Measurements from ENCODE around the gene OR6Q1. TPM values are rescaled to one million over a fixed set of nuclear protein-coding genes. Genes with fewer than 3 reads are reported as not detected.
"Not testable (repeated sequence)": the region's sequence is repeated elsewhere in the genome, so short reads cannot be mapped to it uniquely, and the experiment has no call there.

The OR6Q1 gene
- total RNA-seq (ENCODE audit: unreplicated experiment): not detected
- long read RNA-seq: 0 reads

- H3K4me1 Mint-ChIP-seq (ENCODE audit: low read depth, unreplicated experiment): no peaks in the 10 kb centered on the region
- no peak for TF ChIP-seq CTCF (IDR thresholded peaks at IDR 0.05; ENCODE audit: partially characterized antibody, unreplicated experiment)
- no peaks in the 10 kb centered on the region for H3K27me3 Mint-ChIP-seq (ENCODE audit: unreplicated experiment)
- no peaks in the 10 kb centered on the region for H3K36me3 Mint-ChIP-seq (ENCODE audit: unreplicated experiment)
- DNase-seq: no peak
- peaks cover 1% of the 10 kb centered on the region for H3K9me3 Mint-ChIP-seq (ENCODE audit: unreplicated experiment)
- no peak within 1 kb of the TSS for H3K4me3 Mint-ChIP-seq (ENCODE audit: unreplicated experiment)
- H3K27ac Mint-ChIP-seq (ENCODE audit: unreplicated experiment): no peak within 1 kb of the TSS
These were observed at the start of gene OR6Q1 for GRCh38 chr11:58030653-58031052. TSS of gene OR6Q1 (plus strand) at chr11:58030953. CDS start at chr11:58030953, 0 bp downstream.

GRCh38 chr11:57981536-57981935 lies 49.2 kb upstream of the OR6Q1 start:
- no peak overlapping the region for H3K4me3 Mint-ChIP-seq (ENCODE audit: unreplicated experiment)
- H3K27me3 Mint-ChIP-seq (ENCODE audit: unreplicated experiment): no peaks in the 10 kb centered on the region
- DNase-seq: no peak
- no peaks in the 10 kb centered on the region for H3K4me1 Mint-ChIP-seq (ENCODE audit: low read depth, unreplicated experiment)
- no peak overlapping the region for H3K27ac Mint-ChIP-seq (ENCODE audit: unreplicated experiment)
- H3K36me3 Mint-ChIP-seq (ENCODE audit: unreplicated experiment): no peaks in the 10 kb centered on the region
- no peak for TF ChIP-seq CTCF (IDR thresholded peaks at IDR 0.05; ENCODE audit: partially characterized antibody, unreplicated experiment)
- no peaks in the 10 kb centered on the region for H3K9me3 Mint-ChIP-seq (ENCODE audit: unreplicated experiment)

GRCh38 chr11:57982776-57983175 lies 48.0 kb upstream of the OR6Q1 start:
- no peaks in the 10 kb centered on the region for H3K9me3 Mint-ChIP-seq (ENCODE audit: unreplicated experiment)
- no peak for TF ChIP-seq CTCF (IDR thresholded peaks at IDR 0.05; ENCODE audit: partially characterized antibody, unreplicated experiment)
- H3K27ac Mint-ChIP-seq (ENCODE audit: unreplicated experiment): no peak overlapping the region
- H3K4me3 Mint-ChIP-seq (ENCODE audit: unreplicated experiment): no peak overlapping the region
- no peaks in the 10 kb centered on the region for H3K4me1 Mint-ChIP-seq (ENCODE audit: low read depth, unreplicated experiment)
- no peaks in the 10 kb centered on the region for H3K27me3 Mint-ChIP-seq (ENCODE audit: unreplicated experiment)
- H3K36me3 Mint-ChIP-seq (ENCODE audit: unreplicated experiment): no peaks in the 10 kb centered on the region
- DNase-seq: no peak

- H3K27ac Mint-ChIP-seq (ENCODE audit: unreplicated experiment): no peak overlapping the region
- DNase-seq: no peak
- no peaks in the 10 kb centered on the region for H3K9me3 Mint-ChIP-seq (ENCODE audit: unreplicated experiment)
- no peaks in the 10 kb centered on the region for H3K36me3 Mint-ChIP-seq (ENCODE audit: unreplicated experiment)
- H3K27me3 Mint-ChIP-seq (ENCODE audit: unreplicated experiment): no peaks in the 10 kb centered on the region
- TF ChIP-seq CTCF (IDR thresholded peaks at IDR 0.05; ENCODE audit: partially characterized antibody, unreplicated experiment): no peak
- H3K4me3 Mint-ChIP-seq (ENCODE audit: unreplicated experiment): no peak overlapping the region
- H3K4me1 Mint-ChIP-seq (ENCODE audit: low read depth, unreplicated experiment): no peaks in the 10 kb centered on the region
These were observed 47.6 kb upstream of the OR6Q1 start for GRCh38 chr11:57983191-57983590.

GRCh38 chr11:57999523-57999922 lies 31.2 kb upstream of the OR6Q1 start:
- H3K27me3 Mint-ChIP-seq (ENCODE audit: unreplicated experiment); H3K36me3 Mint-ChIP-seq (ENCODE audit: unreplicated experiment); H3K4me3 Mint-ChIP-seq (ENCODE audit: unreplicated experiment); DNase-seq; H3K4me1 Mint-ChIP-seq (ENCODE audit: low read depth, unreplicated experiment); H3K27ac Mint-ChIP-seq (ENCODE audit: unreplicated experiment); H3K9me3 Mint-ChIP-seq (ENCODE audit: unreplicated experiment): not testable (repeated sequence)

GRCh38 chr11:58000021-58000420 lies 30.7 kb upstream of the OR6Q1 start:
- not testable (repeated sequence) for H3K9me3 Mint-ChIP-seq (ENCODE audit: unreplicated experiment); H3K36me3 Mint-ChIP-seq (ENCODE audit: unreplicated experiment); H3K4me1 Mint-ChIP-seq (ENCODE audit: low read depth, unreplicated experiment); DNase-seq; H3K4me3 Mint-ChIP-seq (ENCODE audit: unreplicated experiment); H3K27ac Mint-ChIP-seq (ENCODE audit: unreplicated experiment); H3K27me3 Mint-ChIP-seq (ENCODE audit: unreplicated experiment)
